Measurements from ENCODE around the gene CCDC50.

DNA sequence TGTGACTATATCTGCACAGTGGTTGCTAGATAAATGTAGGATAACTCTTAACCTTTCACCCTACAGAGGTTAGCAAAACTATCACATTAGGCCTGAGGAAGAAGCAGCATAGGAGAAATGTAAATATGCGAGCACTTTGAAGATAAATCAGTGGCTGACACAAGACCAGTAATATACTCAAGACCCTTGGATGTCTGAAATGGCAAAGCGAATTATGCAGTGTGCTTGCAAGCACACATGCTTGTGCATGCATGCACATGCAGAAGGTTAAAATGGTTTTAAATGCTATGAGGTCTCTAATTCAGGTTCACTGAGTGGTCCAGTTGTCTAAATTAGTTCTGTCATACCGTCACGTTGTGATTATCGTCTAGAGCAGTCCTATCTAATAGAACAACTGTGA lies 14.7 kb downstream of the CCDC50 start:
- TF ChIP-seq, protein P1, sequence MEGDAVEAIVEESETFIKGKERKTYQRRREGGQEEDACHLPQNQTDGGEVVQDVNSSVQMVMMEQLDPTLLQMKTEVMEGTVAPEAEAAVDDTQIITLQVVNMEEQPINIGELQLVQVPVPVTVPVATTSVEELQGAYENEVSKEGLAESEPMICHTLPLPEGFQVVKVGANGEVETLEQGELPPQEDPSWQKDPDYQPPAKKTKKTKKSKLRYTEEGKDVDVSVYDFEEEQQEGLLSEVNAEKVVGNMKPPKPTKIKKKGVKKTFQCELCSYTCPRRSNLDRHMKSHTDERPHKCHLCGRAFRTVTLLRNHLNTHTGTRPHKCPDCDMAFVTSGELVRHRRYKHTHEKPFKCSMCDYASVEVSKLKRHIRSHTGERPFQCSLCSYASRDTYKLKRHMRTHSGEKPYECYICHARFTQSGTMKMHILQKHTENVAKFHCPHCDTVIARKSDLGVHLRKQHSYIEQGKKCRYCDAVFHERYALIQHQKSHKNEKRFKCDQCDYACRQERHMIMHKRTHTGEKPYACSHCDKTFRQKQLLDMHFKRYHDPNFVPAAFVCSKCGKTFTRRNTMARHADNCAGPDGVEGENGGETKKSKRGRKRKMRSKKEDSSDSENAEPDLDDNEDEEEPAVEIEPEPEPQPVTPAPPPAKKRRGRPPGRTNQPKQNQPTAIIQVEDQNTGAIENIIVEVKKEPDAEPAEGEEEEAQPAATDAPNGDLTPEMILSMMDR (IDR thresholded peaks at IDR 0.05): no peak
- no peak for TF ChIP-seq POLR2A (IDR thresholded peaks at IDR 0.05)

Data from breast epithelium (tissue), 3 donors.